Thyroid gland (tissue), 4 donors: Measurements from ENCODE around the gene USP34. TPM values are rescaled to one million over a fixed set of nuclear protein-coding genes. Genes with fewer than 3 reads are reported as not detected.
"Not testable (repeated sequence)": the region's sequence is repeated elsewhere in the genome, so short reads cannot be mapped to it uniquely, and the experiment has no call there.

Experiments used
- DNase-seq, 2 donors: peaks; one replicate each; pipeline ENCODE4 v3.0.0-alpha.2; 2019
- H3K27ac ChIP-seq, 3 donors: fragments of 200-600 bp; sonication (generic); 1 replicate in 2 of 3; 2 replicates in 1 of 3; pipeline ENCODE4 v1.5.1; 2016 to 2019; ENCODE audit warnings: mild to moderate bottlenecking in 1 of 3, moderate library complexity in 1 of 3
- H3K27me3 ChIP-seq: fragments of 200-600 bp; sonication (generic); one replicate; pipeline ENCODE4 v1.5.1; 2019
- H3K36me3 ChIP-seq, 2 donors: fragments of 200-600 bp; sonication (generic); one replicate each; pipeline ENCODE4 v1.5.1; 2016 to 2019
- H3K4me1 ChIP-seq, 2 donors: fragments of 200-600 bp; sonication (generic); one replicate each; pipeline ENCODE4 v1.5.1; 2017 to 2019
- H3K4me3 ChIP-seq, 3 donors: fragments of 200-600 bp; sonication (generic); replicated peaks in 1 of 3; 1 replicate in 2 of 3; 2 replicates in 1 of 3; pipeline ENCODE4 v1.5.1; 2016; ENCODE audit warnings: mild to moderate bottlenecking in 1 of 3
- H3K9me3 ChIP-seq: fragments of 200-600 bp; sonication (generic); one replicate; pipeline ENCODE4 v1.5.1; 2017
- POLR2A ChIP-seq, 2 donors: fragments of 450-650 bp; IDR thresholded peaks; one replicate each; pipeline ENCODE4 v1.6.1; 2017; ENCODE audit warnings: antibody characterized with exemption in 2 of 2, mild to moderate bottlenecking in 2 of 2, moderate library complexity in 1 of 2
- WGBS, 2 donors: methylation state at CpG; one replicate each; pipeline ENCODE4 v1.1.5; 2017; 5-methylcytosine and 5-hydroxymethylcytosine counted together
- intact Hi-C: fragments of 100-400 bp; cut with DNase I; formaldehyde crosslinking; loops from one replicate; pipeline ENCODE4 v1.15.1; 2023
- total RNA-seq, 4 donors: library from RNA; depleted of rRNA; stranded (reverse); fragments of >200 nt; gene quantifications; one replicate each; pipeline ENCODE4 v1.2.3, GENCODE V29; 2016
- TF ChIP-seq, protein P1 (sequence below), 6 experiments: fragments of 200-600 bp in 3 of 6; fragments of 450-650 bp in 3 of 6; sonication (generic) in 3 of 6; IDR thresholded peaks; one replicate each; pipeline ENCODE4 v1.5.1; 2016 to 2019; ENCODE audit warnings: antibody characterized with exemption in 6 of 6, mild to moderate bottlenecking in 2 of 6, inconsistent platforms in 1 of 6, moderate library complexity in 1 of 6

The USP34 gene
- total RNA-seq, 4 donors from 2014 or later, result 171 to 271 (median 231) TPM

DNA sequence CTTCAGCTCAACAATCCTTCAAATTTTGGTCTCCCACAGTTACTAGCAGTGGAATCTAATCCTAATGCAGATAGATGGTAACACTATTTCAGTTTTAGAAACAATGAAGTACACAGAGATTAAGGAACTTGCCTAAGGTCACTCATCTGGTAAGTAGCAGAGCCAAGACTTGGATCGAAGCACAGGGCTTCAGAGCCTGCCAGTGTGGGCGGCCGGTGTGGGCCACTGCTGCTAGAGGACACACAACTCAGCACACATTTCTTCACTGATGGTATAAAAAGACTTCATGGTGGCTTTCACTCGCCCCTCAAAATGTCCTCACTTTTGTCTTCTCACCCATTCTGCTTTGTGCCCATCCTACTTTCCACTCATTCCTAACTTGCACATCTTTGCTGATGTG, 297.8 kb downstream of the USP34 start:
- DNase-seq, result no peak
- intact Hi-C loops, result loop anchor here (10.0 kb wide), 1 partner anchor 592 kb away; no protein-coding TSS in a partner anchor
- Histone ChIP-seq H3K9me3 (no peaks in the 10 kb centered on the region), H3K4me1 (peaks cover 2% of the 10 kb centered on the region in 2 donors), H3K36me3 (no peaks in the 10 kb centered on the region), H3K27ac (no peak overlapping the region), H3K27me3 (no peaks in the 10 kb centered on the region), H3K4me3 (no peak overlapping the region)
- TF ChIP-seq POLR2A (IDR thresholded peaks at IDR 0.05), result no peak
- TF ChIP-seq, protein P1, sequence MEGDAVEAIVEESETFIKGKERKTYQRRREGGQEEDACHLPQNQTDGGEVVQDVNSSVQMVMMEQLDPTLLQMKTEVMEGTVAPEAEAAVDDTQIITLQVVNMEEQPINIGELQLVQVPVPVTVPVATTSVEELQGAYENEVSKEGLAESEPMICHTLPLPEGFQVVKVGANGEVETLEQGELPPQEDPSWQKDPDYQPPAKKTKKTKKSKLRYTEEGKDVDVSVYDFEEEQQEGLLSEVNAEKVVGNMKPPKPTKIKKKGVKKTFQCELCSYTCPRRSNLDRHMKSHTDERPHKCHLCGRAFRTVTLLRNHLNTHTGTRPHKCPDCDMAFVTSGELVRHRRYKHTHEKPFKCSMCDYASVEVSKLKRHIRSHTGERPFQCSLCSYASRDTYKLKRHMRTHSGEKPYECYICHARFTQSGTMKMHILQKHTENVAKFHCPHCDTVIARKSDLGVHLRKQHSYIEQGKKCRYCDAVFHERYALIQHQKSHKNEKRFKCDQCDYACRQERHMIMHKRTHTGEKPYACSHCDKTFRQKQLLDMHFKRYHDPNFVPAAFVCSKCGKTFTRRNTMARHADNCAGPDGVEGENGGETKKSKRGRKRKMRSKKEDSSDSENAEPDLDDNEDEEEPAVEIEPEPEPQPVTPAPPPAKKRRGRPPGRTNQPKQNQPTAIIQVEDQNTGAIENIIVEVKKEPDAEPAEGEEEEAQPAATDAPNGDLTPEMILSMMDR (IDR thresholded peaks at IDR 0.05), result no peak
- 64 to 89% methylated on average over 3 to 4 of the region's 4 CpGs for WGBS, 2 donors

GRCh38 chr2:61172671-61173070, 298.2 kb downstream of the USP34 start:
- H3K9me3 ChIP-seq, result no peaks in the 10 kb centered on the region
- no peak overlapping the region for H3K27ac ChIP-seq
- H3K4me1 ChIP-seq, result no peaks in the 10 kb centered on the region
- H3K27me3 ChIP-seq, result no peaks in the 10 kb centered on the region
- intact Hi-C loops, result loop anchor here (10.0 kb wide), 1 partner anchor 592 kb away; no protein-coding TSS in a partner anchor
- H3K4me3 ChIP-seq, result no peak overlapping the region
- no peak for TF ChIP-seq POLR2A (IDR thresholded peaks at IDR 0.05)
- TF ChIP-seq, protein P1 (IDR thresholded peaks at IDR 0.05), result no peak
- DNase-seq, result no peak
- WGBS, 2 donors, result 68 to 76% methylated on average over 1 of the region's 1 CpG
- H3K36me3 ChIP-seq, result no peaks in the 10 kb centered on the region

DNA sequence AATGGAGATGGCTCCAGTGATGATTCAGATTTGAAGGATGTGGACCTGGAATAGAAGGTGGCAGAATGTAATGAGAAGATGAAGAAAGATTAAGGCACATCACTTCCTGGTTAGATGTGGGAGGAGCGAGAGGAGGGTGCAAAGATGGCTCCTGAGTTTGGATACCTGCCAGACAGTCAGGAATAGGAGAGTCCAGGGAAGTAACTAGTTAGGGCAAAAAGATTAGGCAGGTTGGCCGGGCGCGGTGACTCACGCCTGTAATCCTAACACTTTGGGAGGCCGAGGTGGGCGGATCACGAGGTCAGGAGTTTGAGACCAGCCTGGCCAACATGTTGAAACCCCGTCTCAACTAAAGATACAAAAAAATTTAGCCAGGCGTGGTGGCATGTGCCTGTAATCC, 303.3 kb downstream of the USP34 start:
- Histone ChIP-seq H3K4me3 (no peak overlapping the region), H3K9me3 (no peaks in the 10 kb centered on the region), H3K36me3 (peaks cover 12 to 19% of the 10 kb centered on the region in 2 donors), H3K4me1 (no peaks in the 10 kb centered on the region), H3K27ac (no peak overlapping the region), H3K27me3 (no peaks in the 10 kb centered on the region)
- WGBS, 2 donors, result 95 to 96% methylated on average over 10 of the region's 10 CpGs
- TF ChIP-seq POLR2A (IDR thresholded peaks at IDR 0.05), result no peak
- TF ChIP-seq, protein P1 (IDR thresholded peaks at IDR 0.05), result no peak
- intact Hi-C loops, result no loop called here
- DNase-seq, result no peak

DNA sequence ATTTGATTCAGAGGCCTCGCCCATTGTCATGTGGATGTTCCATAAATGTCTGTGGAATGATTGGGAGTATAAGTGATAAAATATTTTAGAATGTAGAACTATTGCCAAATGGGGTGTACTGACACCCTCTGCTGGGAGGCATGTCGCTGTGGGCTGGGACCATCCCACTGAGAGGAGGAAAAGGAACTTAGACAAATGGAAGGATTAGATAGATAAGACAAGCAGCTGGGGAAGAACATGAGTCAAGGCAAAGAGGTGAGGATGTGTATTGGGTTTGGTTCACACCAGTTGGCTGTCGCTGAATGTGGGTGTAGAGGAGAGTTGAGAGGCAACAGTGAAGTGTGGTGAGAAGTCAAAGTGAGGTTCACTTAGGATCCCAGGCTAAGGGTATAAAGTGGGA, 304.9 kb downstream of the USP34 start:
- no peak overlapping the region for H3K27ac ChIP-seq
- 92 to 96% methylated on average over 3 of the region's 3 CpGs for WGBS, 2 donors
- no peak for DNase-seq
- intact Hi-C loops, result no loop called here
- peaks cover 12 to 19% of the 10 kb centered on the region in 2 donors for H3K36me3 ChIP-seq
- no peak overlapping the region for H3K4me3 ChIP-seq
- no peaks in the 10 kb centered on the region for H3K27me3 ChIP-seq
- no peak for TF ChIP-seq POLR2A (IDR thresholded peaks at IDR 0.05)
- TF ChIP-seq, protein P1 (IDR thresholded peaks at IDR 0.05), result no peak
- H3K4me1 ChIP-seq, result no peaks in the 10 kb centered on the region
- H3K9me3 ChIP-seq, result no peaks in the 10 kb centered on the region

DNA sequence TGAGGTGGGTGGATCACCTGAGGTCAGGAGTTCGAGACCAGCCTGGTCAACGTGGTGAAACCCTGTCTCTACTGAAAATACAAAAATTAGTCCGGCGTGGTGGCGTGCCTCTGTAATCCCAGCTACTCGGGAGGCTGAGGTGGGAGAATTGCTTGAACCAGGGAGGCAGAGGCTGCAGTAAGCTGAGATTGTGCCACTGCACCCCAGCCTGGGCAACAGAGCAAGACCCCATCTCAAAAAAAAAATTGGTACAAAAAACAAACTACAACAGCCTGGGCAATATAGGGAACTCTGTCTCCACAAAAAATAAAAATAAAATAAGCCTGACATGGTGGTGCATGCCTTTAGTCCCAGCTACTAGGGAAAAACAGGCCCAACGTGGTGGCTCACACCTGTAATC, 305.8 kb downstream of the USP34 start:
- H3K27me3 ChIP-seq, H3K4me3 ChIP-seq, H3K9me3 ChIP-seq, H3K27ac ChIP-seq, H3K4me1 ChIP-seq, DNase-seq, intact Hi-C loops: not testable (repeated sequence)
- WGBS, 2 donors, result 96 to 99% methylated on average over 7 of the region's 7 CpGs
- peaks cover 12 to 19% of the 10 kb centered on the region in 2 donors for H3K36me3 ChIP-seq

DNA sequence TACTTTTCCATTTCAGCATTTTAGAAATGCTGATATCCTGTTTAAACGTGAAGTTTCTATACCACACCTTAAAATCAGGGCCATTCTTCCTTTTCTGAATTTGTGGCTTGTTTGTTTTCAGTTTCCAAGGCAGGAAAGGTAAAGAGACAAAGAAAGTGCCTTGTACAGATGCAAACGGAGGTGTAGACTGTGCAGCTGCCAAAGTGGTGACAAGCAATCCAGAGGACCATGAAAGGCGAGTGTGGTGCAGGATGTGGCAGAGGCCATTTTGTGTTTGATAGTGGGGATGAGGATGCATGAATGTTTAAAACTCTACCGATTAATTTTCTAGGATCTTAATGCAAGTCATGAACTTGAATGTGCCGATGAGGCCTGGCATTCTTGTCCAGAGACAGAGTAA, 308.2 kb downstream of the USP34 start:
- H3K9me3 ChIP-seq, result no peaks in the 10 kb centered on the region
- no peaks in the 10 kb centered on the region for H3K27me3 ChIP-seq
- H3K36me3 ChIP-seq, result peaks cover 12 to 19% of the 10 kb centered on the region in 2 donors
- no peak for DNase-seq
- no peak overlapping the region for H3K4me3 ChIP-seq
- 91 to 95% methylated on average over 5 of the region's 5 CpGs for WGBS, 2 donors
- TF ChIP-seq, protein P1 (IDR thresholded peaks at IDR 0.05), result no peak
- TF ChIP-seq POLR2A (IDR thresholded peaks at IDR 0.05), result no peak
- no peaks in the 10 kb centered on the region for H3K4me1 ChIP-seq
- intact Hi-C loops, result no loop called here
- no peak overlapping the region for H3K27ac ChIP-seq
